HG03045 (cell line): ENCODE results near the gene TRIM54.
"Not testable (repeated sequence)": the region's sequence is repeated elsewhere in the genome, so short reads cannot be mapped to it uniquely, and the experiment has no call there.

Experiments used
- ATAC-seq: cut with Tn5 transposase; IDR thresholded peaks from one replicate; pipeline ENCODE4 v1.9.1; 2021; ENCODE audit warnings: mild to moderate bottlenecking, moderate library complexity; ENCODE audit not compliant: unreplicated experiment

TRIM54 gene

DNA sequence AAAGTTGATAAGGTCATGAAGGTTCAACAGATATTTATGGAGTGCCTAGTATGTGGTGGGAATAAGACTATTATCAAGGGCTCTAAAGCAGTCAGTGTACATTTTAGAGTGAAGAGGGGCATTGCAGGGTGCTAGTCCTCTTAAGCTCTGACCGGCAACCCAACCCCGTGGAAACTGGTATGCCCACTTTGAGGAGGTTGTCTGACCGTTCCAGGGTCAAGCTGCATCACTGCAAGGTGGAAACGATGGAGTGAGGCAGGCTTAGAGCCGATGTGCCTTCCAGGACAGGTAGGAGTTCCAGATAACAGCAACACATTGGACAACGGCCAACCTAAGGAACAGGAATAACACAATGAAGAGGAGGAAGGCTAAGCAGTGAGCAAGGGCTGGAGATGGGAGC is 27.4 kb downstream of the TRIM54 start:
- ATAC-seq: no peak

DNA sequence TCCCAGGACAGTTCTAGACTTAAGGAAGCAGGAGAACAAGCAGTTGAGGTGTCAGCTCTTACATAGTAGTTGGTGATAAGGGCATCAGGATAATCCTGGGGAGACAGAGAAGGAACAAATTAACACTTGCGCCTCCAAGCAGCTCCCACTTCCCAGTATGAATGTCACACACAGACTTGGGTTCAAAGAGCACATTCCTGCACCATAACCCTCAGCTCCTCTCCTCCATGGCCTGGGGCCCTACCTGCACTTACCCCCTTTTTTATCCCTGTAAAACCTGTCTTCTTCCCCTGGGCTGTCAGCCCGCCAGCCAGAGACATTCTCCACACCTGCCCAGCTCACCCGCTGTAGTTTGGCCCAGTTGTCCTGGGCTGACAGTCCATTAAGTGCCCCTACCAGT is 29.9 kb downstream of the TRIM54 start:
- no peak for ATAC-seq

DNA sequence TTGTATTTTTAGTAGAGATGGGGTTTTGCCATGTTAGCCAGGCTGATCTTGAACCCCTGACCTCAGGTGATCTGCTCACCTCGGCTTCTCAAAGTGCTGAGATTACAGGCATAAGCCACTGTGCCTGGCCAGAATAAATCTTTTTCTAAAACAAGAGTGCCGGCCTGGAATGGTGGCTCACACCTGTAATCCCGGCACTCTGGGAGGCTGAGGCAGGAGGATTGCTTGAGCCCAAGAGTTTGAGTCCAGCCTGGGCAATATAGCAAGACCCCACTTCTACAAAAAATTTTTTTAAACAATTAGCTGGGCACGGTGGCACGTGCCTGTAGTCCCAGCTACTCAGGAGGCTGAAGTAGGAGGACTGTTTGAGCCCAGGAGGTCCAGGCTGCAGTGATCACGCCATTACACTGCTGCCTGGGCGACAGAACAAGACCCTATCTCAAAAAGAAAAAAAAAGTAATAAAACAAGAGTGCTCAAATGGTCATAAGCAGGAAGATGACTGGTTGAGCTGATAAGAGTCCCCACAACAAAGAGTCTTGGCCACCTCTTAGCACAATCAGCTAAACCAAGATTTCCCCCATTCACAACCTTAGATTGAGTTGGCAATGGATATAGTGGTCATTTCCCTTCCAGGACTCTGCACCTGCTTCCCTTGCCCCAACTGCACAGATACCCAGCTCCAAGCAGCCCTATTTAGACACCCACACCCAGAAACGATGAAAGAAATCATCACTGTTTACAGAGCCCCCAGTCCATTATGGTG is 31.8 kb downstream of the TRIM54 start:
- no peak for ATAC-seq

DNA sequence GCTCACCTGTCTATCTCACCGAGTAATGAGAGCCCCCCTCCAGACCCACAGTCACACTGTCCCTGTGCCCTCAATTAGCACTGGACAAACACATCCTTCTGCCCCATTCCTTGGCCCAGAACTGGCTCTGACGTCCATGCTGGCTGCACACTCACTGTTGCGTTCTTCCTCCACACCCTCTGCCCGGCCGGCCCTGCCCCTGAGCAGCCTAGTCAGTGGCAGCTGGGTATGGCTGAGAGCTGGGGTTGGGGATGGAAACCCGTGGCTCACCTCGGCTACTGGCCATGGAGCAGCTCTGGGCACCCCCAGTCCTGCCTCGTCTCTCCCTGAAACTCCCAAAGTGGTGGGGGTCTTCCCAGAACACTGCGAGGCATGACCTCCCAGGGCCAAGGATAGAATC is 32.5 kb downstream of the TRIM54 start:
- no peak for ATAC-seq

DNA sequence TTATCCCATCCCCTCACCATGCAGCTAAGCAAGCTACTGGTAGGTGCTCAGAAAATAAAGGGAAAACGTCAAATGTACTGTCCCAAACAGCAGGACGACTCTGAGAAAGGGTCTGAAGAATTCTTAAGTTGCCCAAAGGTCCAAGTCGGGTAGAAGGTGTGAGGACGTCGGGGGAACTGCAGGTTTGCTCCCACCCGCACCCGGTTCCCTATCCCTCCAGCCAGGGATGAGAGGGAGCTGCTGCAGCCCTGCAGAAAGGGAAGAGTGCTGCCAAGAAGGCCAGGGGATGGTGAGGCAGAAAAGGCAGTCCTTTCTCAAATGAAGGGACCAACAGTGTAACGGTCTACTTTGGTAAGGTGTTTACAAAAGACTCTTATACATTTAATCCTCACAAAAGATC is 32.9 kb downstream of the TRIM54 start:
- ATAC-seq: no peak

DNA sequence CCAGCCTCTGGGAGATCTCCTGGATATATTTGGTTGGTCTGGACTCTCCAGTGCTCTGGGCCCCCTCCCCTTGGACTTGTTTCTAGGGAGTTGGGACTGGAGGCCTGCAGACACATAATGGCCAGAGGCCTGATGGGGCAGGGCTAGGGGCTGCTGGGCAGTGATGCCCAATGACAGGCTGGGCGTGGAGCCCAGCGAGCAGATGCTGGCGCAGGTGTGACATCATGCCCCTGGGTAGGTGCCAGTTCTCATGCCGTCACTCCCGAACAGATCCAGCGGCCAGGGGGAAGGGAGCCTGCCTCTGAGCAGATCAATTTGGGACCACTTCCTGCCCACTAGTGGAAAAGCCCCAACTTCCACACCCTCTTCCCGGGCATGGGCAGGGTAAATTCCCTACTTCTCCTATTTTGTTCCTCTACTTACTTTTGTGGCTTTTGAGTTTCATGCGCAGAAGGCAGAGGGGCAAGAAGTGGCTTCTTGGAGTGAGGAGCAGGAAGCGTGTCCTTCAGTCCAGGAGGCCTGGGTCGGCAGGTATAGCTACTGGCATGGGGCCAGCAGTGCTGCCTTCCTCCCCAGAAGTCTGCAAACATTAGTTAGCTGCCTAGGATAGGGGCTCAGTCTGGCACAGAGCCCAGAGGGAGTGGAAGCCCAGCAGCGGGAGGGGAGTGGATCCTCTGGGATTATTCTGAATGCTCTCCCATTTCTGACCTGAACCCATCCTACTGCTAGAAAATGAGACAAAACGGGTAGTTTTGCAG is 34.6 kb downstream of the TRIM54 start:
- ATAC-seq: no peak

DNA sequence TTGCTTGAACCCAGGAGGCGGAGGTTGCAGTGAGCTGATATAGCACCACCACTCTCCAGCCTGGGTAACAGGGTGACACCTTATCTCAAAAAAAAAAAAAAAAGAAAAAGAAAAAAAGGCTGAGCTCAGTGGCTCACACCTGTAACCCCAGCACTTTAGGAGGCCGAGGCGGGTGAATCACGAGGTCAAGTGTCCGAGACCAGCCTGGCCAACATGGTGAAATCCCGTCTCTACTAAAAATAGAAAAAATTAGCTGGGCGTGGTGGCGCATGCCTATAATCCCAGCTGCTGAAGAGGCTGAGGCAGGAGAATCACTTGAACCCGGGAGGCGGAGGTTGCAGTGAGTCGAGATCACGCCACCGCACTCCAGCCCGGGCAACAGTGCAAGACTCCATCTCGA is 37.6 kb downstream of the TRIM54 start:
- not testable (repeated sequence) for ATAC-seq

DNA sequence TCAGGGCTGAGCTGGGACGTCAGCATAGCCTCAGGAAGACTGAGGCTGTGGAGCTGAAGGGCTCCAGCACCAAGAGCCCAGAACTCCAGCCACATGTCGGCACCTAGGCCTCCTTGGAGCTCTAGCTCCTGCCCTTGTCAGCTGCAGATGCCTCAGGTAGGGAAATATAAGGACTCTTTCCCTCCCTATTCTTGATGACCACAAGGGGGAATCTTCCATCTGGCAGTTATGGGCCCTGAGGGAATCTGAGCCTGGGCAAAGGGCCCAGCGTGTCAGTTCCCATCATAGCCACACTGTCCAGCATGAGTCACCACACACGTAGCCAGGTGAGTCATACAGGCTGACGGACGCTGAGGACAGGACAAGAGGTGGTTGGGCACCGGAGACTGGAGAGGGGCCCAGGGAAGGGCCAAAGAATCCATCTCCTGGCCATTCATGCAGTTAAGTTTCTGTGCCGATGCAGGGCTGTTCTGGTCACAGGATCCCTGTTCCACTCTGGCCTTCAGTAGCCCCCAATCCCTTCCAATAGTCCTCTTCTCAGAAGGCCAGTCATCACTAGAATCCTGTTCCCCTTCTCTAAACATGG is 38.8 kb downstream of the TRIM54 start:
- ATAC-seq: no peak

DNA sequence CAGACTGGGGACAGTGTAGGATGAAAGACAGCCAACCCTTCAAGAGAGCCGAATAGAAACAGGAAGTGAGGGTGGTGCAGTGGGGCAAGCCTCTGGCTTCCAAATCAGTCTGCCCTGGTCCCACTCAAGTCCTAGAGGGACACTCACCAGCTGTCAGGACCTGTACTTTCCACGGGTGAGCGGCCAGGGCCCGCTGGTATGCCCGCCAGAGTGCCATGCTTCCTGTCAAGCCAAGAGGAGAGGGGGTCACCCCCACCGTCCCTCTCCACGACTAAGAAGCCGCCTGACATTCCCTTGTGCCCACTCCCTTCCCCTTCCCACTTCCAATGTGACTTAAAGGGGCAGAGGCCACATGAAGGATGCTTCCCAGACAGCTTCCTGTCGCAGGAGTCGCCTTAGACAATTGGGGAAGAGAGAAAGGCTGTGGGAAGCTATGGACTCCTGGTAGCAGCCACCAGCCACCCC is 40.1 kb downstream of the TRIM54 start:
- no peak for ATAC-seq

DNA sequence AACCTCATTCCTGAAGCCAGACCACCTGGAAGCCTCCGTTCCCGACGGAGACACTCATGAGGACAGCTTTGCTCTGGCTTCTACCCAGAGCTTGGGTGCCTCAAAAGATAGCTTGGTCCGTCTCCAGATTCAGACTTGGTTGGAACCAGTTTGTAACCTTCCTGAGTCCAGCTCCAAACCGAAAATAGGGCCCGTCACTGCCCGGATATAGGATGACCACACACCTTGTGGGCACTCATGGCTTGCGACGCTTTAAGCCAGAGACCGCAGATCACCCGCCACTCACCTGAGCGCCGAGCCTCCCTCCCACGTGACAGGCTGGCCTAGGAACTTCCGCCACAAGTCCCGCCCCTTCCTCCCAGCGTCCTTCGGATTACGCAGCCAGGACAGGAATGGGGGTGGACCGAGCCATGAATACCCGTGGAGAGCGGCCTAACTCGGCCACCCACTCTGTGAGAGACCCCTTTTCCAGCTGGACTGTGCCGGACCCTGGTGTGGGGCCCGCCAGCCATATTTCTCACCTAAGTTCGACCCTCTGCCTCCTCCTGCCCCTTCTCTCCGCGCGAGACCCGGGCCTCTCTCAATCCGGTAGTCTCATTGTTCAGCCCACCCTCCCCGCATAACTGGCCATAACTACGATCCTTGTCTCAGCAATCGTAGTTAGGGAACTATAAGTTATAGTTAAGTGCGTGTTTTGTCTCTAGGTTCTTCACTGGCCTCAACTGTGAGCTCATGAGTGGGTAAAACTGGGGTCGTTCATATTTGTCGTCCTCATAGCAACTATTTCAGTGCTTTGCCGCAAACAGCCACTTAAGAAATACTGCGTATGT is 40.8 kb downstream of the TRIM54 start, which contains the start of gene MPV17:
Gene MPV17, minus strand, starts transcription at position 332 of the 830 bp plus-strand sequence. CDS start 580 bp downstream, outside the sequence.
- peak; percentile 89 for ATAC-seq

DNA sequence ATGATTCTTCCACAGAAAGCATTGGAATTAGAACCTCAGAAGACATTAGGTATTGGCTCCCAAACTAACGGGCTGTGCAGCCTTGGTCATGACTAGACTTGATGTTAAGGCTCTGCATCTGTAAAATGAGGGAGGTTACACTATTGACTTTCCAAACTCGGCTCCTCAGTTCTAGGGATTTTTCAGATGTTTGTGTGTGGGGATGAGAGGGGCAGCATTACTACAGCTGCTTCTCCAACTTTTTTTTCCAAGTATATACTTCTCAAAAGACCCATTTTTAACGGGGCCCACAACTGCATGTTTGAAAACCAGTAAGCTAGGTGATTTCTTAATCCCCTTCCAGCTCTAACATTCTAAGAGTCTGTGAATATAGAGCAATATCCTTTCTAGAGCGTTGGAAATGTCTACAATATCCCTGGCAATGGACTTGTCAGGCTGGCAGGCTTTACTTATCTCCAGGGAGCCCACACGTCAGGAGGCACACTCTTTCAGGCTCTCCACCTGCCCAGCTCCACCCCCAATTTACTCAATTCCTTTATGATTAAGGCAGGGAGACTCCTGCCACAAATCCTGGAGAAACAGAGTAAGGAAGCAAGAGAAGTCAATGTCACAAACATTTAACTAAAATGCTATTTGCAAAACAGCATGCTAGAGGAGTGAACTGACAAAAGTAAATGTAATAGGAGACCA is 41.5 kb downstream of the TRIM54 start:
- no peak for ATAC-seq

DNA sequence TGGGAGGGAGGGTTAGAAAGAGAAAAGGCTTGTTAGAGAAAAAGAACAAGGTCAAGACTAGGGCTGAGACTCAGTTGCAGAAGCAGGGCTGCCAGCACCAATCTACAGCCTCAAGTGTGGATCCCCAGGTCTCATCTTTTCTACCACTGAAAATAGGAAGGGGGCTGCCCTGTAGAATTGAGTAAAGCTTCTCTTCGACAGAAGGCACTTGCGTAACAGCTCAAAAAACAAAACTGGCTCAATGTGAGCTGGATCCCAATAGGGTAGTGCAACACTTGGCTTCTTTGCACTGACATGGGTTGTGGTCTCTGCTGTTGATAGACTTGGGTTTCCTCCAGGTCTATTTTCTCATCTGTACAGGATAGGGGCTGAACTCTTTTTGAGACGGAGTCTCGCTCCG is 42.5 kb downstream of the TRIM54 start:
- no peak for ATAC-seq

DNA sequence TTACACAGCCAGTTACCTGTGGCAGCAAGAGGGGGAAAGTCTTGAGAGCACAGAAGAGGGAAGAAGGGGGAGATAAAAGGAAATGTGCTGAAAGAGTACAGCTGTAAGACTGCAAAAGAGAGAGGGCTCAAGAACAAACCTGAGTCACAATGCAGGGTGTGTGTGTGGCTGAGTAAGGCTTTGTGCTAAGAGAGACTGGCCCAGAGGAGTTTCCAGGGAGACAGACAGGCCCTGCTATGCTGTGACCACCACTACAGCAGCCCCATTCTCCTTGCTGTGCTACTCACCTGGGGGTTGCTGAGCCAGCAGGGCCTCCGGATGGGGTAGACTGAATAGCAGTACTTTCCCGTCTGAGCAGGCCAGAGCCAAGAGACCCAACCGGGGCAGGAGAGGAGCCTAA is 53.1 kb downstream of the TRIM54 start:
- ATAC-seq: no peak

DNA sequence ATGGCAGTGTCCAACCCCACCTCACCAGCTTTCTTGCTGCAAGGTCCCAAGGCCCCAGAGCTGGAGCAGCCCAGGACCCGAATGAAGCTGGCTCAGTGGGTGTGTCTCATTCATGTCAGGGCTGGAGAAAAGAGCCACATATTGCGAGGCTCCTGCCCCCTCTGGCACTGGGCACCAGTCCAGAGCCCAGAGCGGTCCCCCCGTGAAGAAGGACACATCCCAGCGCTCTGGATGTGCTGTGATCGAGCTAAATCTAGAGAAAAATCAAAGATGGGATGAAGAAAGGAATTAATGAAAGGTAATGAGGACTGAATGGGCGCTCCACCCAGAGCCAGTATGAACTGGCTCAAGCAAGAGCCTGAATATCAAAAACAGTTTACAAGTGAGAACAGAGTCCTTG is 53.9 kb downstream of the TRIM54 start:
- ATAC-seq: no peak

DNA sequence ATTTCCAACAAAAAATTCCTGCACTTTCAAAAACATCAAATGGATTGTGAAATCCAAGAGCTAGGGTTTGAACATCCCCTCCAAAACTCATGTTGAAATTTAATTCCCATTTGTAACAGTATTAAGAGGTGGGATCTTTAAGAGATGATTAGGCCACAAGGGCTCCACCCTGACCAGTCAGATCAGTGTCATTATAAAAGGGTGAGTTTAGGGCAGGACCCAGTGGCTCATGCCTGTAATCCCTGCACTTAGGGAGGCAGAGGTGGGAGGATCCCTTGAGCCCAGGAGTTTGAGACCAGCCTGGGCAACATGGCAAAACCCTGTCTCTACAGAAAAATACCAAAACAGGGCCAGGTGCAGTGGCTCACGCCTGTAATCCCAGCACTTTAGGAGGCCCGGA is 65.4 kb downstream of the TRIM54 start:
- no peak for ATAC-seq

DNA sequence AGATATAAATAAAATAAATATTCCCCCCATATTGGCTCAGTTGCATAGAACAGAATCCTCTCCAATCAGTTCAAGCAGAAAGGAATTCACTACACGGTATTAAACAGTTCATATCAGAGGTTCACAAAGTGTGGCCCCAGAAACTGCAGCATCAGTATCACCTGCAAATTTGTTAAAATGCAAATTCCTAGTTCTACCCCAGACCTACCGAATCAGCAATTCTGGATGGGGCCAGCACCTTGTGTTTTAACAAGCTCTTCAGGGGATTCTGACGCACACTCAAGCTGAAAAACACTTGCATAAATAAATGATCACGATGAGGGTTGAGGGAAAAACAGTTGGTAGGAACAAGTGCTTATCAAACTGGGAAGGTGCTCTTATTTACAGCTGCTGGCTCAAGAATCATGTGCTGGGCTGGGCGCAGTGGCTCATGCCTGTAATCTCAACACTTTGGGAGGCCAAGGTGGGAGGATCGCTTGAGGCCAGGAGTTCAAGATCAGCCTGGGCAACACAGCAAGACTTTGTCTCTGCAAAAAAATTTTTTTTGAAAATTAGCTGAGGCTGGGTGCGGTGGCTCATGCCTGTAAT is 68.0 kb downstream of the TRIM54 start:
- ATAC-seq: no peak

DNA sequence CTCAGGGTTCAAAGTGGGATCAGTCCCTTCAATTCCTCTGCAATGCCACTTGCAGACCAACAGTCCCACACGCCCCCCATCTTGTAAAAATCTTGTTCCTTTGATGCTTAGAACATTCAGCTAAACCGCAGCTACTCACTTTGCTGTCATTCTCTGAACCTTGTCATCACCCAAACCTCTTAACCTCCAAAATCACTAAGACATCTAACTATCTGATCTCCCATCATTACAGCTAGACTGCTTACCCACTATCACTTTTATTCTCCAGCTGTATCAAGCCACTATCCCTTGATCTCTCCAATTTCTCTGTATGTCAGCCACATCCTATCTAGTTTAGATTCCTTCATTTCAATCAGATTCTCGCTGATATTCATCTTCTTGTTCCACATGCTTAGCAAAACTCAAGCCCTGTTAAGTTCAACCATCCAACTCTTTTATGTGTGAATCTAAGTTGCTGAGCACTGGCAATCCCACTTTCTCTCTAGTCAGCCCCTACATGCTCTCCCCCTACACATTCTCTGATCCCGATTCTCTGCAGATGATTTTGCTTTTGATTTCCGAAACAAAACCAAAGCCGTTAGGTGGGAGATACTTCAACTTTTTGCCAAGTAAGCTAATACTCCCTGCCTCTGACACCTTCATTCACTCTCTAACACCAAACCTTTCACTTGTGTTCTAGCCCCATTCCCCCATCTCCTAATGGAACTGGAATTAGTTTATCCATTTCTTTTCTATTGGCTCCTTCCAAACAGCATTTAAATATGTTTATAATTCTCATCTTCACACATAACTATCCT is 69.8 kb downstream of the TRIM54 start:
- no peak for ATAC-seq

DNA sequence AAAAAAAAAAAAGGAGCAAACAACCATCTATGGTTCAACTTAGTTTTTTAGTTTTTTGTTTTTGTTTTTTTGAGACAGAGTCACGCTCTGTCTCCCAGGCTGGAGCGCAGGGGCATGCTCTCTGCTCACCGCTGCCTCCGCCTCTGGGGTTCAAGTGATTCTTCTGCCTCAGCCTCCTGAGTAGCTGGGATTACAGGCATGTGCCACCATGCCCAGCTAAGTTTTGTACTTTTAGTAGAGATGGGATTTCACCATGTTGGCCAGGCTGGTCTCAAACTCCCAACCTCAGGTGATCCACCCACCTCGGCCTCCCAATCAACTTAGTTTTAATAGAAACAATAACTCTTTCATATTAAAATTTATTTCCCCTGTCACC is 71.1 kb downstream of the TRIM54 start:
- ATAC-seq: not testable (repeated sequence)
